Retinal pigment epithelial cell (primary cell): ENCODE measurements around the gene SPOCK2.
A peak's percentile ranks its signal among the peaks of the same experiment; 100 is the strongest.

Experiments
- DNase-seq: peaks from one replicate; pipeline ENCODE4 v3.0.0-alpha.2; 2010; ENCODE audit warnings: low read depth
- H3K4me3 ChIP-seq: 2 replicates; pipeline ENCODE4 v1.5.1; 2011; ENCODE audit warnings: mild to moderate bottlenecking, low read length, control low read depth, moderate library complexity
- TF ChIP-seq, protein P1 (sequence below): conservative IDR thresholded peaks from 2 replicates; pipeline ENCODE4 v1.5.1; 2011; ENCODE audit warnings: low read depth, low read length, control low read depth, inconsistent platforms

The SPOCK2 gene

GRCh38 chr10:72098301-72098835 lies 10.0 kb upstream of the SPOCK2 start:
- no peak overlapping the region for H3K4me3 ChIP-seq
- DNase-seq = no peak

GRCh38 chr10:72097448-72098300 lies 9.3 kb upstream of the SPOCK2 start:
- H3K4me3 ChIP-seq = no peak overlapping the region
- TF ChIP-seq, protein P1, sequence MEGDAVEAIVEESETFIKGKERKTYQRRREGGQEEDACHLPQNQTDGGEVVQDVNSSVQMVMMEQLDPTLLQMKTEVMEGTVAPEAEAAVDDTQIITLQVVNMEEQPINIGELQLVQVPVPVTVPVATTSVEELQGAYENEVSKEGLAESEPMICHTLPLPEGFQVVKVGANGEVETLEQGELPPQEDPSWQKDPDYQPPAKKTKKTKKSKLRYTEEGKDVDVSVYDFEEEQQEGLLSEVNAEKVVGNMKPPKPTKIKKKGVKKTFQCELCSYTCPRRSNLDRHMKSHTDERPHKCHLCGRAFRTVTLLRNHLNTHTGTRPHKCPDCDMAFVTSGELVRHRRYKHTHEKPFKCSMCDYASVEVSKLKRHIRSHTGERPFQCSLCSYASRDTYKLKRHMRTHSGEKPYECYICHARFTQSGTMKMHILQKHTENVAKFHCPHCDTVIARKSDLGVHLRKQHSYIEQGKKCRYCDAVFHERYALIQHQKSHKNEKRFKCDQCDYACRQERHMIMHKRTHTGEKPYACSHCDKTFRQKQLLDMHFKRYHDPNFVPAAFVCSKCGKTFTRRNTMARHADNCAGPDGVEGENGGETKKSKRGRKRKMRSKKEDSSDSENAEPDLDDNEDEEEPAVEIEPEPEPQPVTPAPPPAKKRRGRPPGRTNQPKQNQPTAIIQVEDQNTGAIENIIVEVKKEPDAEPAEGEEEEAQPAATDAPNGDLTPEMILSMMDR = no peak
- peak; percentile 59 for DNase-seq

More at GRCh38 chr10:72098301-72098835, 10.0 kb upstream of the SPOCK2 start:
- TF ChIP-seq, protein P1 = no peak

- TF ChIP-seq, protein P1 = peak; percentile 19
- peak; percentile 12 for DNase-seq
- H3K4me3 ChIP-seq = no peak overlapping the region
Measured at GRCh38 chr10:72096115-72097000, 8.0 kb upstream of the SPOCK2 start.

DNA sequence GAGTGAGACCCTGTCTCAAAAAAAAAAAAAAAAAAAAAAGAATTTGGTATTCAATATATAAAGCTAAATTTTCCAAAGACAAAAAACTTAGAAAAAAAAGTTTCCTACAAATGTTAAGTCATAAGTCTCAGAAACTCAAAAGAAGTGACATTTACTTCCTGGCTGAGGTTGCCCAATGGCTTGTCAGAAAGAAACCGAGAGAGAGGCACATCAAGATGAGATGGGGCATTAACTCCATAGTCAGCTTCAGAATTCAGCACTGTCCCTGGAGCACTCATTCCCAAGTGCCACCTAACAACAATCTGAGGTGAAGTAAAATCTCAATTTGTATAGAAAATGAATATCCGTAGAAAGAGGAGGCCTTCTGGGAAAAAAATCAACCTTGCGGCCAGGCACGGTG lies 6.8 kb upstream of the SPOCK2 start:
- no peak overlapping the region for H3K4me3 ChIP-seq
- TF ChIP-seq, protein P1 = no peak
- no peak for DNase-seq

DNA sequence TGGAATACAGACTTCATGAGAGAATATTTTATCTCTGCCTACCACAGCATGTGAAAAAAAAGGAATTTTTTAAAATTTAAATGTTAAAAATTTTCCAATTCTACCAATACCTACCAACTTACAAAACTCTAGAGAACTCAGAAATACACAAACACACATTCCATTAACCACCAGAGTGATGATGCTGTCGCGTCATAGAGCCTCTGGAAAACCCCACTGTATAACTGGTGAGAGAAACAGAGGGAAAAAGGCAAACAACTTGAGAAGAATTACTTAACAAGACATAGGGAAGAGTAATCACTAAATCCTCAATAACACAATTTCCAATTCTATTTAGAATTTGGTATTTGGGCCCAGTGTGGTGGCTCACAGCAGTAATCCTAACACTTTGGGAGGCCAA lies 6.2 kb upstream of the SPOCK2 start:
- no peak for DNase-seq
- no peak overlapping the region for H3K4me3 ChIP-seq
- TF ChIP-seq, protein P1 = no peak

DNA sequence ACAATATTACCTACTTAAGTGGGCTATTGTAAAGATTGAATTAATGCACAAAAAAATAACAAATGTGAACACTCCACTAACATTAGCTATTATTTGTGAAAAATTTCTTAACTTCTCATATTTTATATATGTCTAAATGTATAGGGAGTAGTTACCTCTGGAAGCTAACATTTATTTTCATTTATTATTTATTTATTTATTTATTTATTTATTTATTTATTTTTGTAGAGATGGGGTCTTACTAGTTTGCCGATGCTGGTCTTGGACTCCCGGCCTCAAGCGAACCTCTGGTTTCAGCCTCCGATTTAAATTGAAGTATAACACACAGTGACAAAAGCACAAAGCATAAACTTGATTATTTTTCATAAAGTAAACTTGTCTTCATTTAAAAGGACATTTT lies 5.1 kb upstream of the SPOCK2 start:
- DNase-seq = no peak
- H3K4me3 ChIP-seq = no peak overlapping the region
- TF ChIP-seq, protein P1 = no peak
